Measurements from ENCODE around the gene FOXF1.

DNA sequence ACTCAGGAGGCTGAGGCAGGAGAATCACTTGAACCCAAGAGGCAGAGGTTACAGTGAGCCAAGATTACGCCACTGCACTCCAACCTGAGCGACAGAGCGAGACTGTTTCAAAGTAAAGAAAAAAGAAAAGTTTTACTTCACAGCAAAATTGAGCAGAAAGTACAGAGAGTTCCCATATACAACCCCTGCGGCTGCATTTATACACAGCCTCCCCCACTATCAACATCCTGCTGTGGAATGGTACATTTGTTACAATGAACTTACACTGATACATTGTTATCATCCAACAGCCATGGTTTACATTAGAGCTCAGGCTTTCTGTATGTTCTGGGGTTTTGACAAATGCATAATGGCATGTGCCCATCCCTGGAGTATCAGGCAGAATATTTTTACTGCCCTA is 47.3 kb downstream of the FOXF1 start:
- TF ChIP-seq YY1 (IDR thresholded peaks at IDR 0.05) (no peak), TAF1 (conservative IDR thresholded peaks at IDR 0.05) (no peak), JUND (IDR thresholded peaks at IDR 0.05) (no peak), MAX (IDR thresholded peaks at IDR 0.05) (no peak)
- TF ChIP-seq, protein P1, sequence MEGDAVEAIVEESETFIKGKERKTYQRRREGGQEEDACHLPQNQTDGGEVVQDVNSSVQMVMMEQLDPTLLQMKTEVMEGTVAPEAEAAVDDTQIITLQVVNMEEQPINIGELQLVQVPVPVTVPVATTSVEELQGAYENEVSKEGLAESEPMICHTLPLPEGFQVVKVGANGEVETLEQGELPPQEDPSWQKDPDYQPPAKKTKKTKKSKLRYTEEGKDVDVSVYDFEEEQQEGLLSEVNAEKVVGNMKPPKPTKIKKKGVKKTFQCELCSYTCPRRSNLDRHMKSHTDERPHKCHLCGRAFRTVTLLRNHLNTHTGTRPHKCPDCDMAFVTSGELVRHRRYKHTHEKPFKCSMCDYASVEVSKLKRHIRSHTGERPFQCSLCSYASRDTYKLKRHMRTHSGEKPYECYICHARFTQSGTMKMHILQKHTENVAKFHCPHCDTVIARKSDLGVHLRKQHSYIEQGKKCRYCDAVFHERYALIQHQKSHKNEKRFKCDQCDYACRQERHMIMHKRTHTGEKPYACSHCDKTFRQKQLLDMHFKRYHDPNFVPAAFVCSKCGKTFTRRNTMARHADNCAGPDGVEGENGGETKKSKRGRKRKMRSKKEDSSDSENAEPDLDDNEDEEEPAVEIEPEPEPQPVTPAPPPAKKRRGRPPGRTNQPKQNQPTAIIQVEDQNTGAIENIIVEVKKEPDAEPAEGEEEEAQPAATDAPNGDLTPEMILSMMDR (IDR thresholded peaks at IDR 0.05; ENCODE audit: low read depth, low read length, missing input control), result no peak
- TF ChIP-seq, protein P2, sequence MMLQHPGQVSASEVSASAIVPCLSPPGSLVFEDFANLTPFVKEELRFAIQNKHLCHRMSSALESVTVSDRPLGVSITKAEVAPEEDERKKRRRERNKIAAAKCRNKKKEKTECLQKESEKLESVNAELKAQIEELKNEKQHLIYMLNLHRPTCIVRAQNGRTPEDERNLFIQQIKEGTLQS (IDR thresholded peaks at IDR 0.05), result no peak

Data from liver (tissue), 3 donors.